HEK293T (cell line): Measurements from ENCODE around the gene C19orf47.

Source experiments
- CTCF ChIA-PET: fragments of 350-600 bp; formaldehyde crosslinking; extraction: SDS; loops from one replicate; lab custom pipeline; 2021; ENCODE audit warnings: antibody characterized with exemption, inconsistent platforms; lab: Yijun Ruan, JAX
- POLR2A ChIA-PET: fragments of 350-600 bp; formaldehyde crosslinking; extraction: SDS; loops from one replicate; lab custom pipeline; 2020; ENCODE audit warnings: antibody characterized with exemption, inconsistent platforms; lab: Yijun Ruan, JAX
- DNase-seq: peaks from one replicate; pipeline ENCODE4 v3.0.0; 2012; ENCODE audit warnings: mixed read lengths; ENCODE audit errors: extremely low spot score
- ARNT ChIP-seq: fragments of 450-650 bp; IDR thresholded peaks from 2 replicates; pipeline ENCODE4 v1.6.1; 2017; ENCODE audit warnings: mild to moderate bottlenecking
- BHLHE40 ChIP-seq: fragments of 450-650 bp; IDR thresholded peaks from 2 replicates; pipeline ENCODE4 v1.6.1; 2016; ENCODE audit warnings: mild to moderate bottlenecking, moderate library complexity, borderline replicate concordance
- CTBP1 ChIP-seq: fragments of 450-650 bp; IDR thresholded peaks from 2 replicates; pipeline ENCODE4 v1.6.1; 2016; ENCODE audit warnings: borderline replicate concordance
- ELF4 ChIP-seq: fragments of 450-650 bp; IDR thresholded peaks from 2 replicates; pipeline ENCODE4 v1.6.1; 2017; ENCODE audit warnings: antibody characterized with exemption
- FOXA1 ChIP-seq: fragments of 450-650 bp; IDR thresholded peaks from 2 replicates; pipeline ENCODE4 v1.6.1; 2016; ENCODE audit warnings: mild to moderate bottlenecking
- FOXK2 ChIP-seq: fragments of 450-650 bp; IDR thresholded peaks from 2 replicates; pipeline ENCODE4 v1.6.1; 2016; ENCODE audit warnings: mild to moderate bottlenecking
- FOXM1 ChIP-seq: fragments of 450-650 bp; IDR thresholded peaks from 2 replicates; pipeline ENCODE4 v1.6.1; 2017; ENCODE audit warnings: mild to moderate bottlenecking, borderline replicate concordance
- HDGF ChIP-seq: fragments of 450-650 bp; IDR thresholded peaks from 2 replicates; pipeline ENCODE4 v1.6.1; 2017; ENCODE audit warnings: antibody characterized with exemption, borderline replicate concordance
- L3MBTL2 ChIP-seq: fragments of 450-650 bp; conservative IDR thresholded peaks from 2 replicates; pipeline ENCODE4 v1.6.1; 2016; ENCODE audit warnings: mild to moderate bottlenecking
- LEF1 ChIP-seq: fragments of 450-650 bp; IDR thresholded peaks from 2 replicates; pipeline ENCODE4 v1.6.1; 2017; ENCODE audit warnings: mild to moderate bottlenecking, borderline replicate concordance
- NFRKB ChIP-seq: fragments of 450-650 bp; IDR thresholded peaks from 2 replicates; pipeline ENCODE4 v1.6.1; 2016; ENCODE audit warnings: mild to moderate bottlenecking, moderate library complexity
- SP1 ChIP-seq: fragments of 450-650 bp; IDR thresholded peaks from 2 replicates; pipeline ENCODE4 v1.6.1; 2017
- SUZ12 ChIP-seq: fragments of 450-650 bp; IDR thresholded peaks from 2 replicates; pipeline ENCODE4 v1.6.1; 2016; ENCODE audit warnings: mild to moderate bottlenecking
- TARDBP ChIP-seq: fragments of 450-650 bp; IDR thresholded peaks from 2 replicates; pipeline ENCODE4 v1.6.1; 2016
- ZNF384 ChIP-seq: fragments of 450-650 bp; IDR thresholded peaks from 2 replicates; pipeline ENCODE4 v1.6.1; 2016
- TF ChIP-seq, protein P1 (sequence below): fragments of 450-650 bp; IDR thresholded peaks from 2 replicates; pipeline ENCODE4 v1.6.1; 2016

Gene C19orf47

DNA sequence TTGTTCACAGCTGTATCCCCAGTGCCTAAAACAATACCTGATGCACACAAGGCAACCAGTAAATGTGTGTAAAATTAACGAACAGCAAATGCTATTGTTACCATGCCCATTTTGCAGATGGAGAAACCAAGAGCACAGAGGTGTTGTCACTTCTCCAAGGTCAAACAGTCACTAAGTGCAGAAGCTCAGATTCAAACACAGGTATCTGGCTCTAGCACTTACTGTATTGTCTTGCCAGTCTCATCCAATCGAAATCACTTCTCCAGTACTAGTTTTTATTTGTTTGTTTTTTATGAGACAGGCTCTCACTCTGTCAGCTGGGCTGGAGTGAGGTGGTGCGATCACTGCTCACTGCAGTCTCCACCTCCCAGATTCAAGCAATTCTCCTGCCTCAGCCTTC lies 14.0 kb upstream of the C19orf47 start:
- no peak for TF ChIP-seq TARDBP
- no peak for TF ChIP-seq L3MBTL2
- TF ChIP-seq ZNF384, result no peak
- TF ChIP-seq CTBP1, result no peak
- TF ChIP-seq, protein P1, sequence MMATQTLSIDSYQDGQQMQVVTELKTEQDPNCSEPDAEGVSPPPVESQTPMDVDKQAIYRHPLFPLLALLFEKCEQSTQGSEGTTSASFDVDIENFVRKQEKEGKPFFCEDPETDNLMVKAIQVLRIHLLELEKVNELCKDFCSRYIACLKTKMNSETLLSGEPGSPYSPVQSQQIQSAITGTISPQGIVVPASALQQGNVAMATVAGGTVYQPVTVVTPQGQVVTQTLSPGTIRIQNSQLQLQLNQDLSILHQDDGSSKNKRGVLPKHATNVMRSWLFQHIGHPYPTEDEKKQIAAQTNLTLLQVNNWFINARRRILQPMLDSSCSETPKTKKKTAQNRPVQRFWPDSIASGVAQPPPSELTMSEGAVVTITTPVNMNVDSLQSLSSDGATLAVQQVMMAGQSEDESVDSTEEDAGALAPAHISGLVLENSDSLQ, result no peak
- no peak for TF ChIP-seq BHLHE40
- no peak for TF ChIP-seq ELF4
- TF ChIP-seq LEF1, result no peak
- no peak for TF ChIP-seq SUZ12
- TF ChIP-seq FOXM1, result no peak
- TF ChIP-seq NFRKB, result no peak
- TF ChIP-seq FOXA1, result no peak
- no peak for TF ChIP-seq HDGF
- POLR2A ChIA-PET, result no interaction called here
- CTCF ChIA-PET, result no interaction called here
- DNase-seq, result no peak

DNA sequence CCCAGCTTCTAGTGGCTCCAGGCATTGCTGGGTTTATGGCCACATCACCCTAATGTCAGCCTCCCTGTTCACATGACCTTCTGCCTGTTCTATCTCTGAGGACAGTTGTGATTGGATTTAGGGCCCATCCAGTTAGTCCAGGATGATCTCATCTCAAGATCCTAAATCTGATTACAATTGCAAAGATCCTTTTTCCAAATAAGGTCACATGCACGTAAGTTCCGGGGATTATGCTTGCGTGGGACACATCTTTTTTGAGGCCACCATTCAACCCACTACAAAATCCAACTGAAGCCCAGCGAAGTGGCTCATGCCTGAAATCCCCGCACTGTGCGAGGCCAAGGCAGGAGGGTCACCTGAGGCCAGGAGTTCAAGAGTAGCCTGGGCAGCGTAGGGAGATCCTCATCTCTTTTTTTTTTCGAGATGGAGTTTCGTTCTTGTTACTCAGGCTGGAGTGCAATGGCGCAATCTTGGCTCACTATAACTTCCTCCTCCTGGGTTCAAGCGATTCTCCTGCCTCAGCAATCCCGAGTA lies 12.6 kb upstream of the C19orf47 start:
- POLR2A ChIA-PET, result interaction anchor here (0.6 kb wide), 1 partner anchor 12 kb away, joined by 3 read pairs; the partner anchor contains the start of genes C19orf47 and PLD3
- CTCF ChIA-PET, result interaction anchor here (0.6 to 0.7 kb wide), 2 partner anchors 22 to 51 kb away, joined by 3 read pairs; no protein-coding TSS in a partner anchor
- no peak for DNase-seq
- TF ChIP-seq NFRKB (no peak), SP1 (no peak)

DNA sequence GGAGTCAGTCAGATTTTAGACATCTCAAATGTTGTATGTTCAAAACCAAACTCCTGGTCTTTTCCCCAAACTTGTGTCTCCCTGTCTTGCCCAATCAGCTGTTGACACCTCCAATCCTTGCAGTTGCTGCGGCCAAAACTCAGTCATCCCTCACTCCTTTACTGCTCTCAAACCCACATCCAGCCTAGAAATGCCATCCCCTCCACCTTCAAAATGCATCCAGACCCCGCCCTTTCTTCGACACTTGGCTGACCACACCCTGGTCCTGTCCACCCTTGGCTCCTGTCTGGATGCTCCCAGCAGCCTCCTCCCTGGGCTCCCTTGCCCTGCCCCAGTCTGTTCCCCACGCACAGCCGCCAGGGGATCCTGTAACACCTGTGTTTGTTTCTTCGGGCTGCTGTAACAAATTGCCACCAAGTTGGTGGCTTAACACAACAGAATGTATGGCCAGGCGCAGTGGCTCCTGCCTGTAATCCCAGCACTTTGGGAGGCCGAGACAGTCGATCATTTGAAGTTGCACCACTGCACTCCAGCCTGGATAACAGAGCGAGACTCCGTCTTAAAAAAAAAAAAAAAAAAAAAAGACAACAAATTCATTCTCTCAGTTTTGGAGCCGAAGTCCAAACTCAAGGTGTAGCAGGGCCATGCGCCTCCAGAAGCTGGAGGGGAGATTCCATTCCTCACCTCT lies 12.0 kb upstream of the C19orf47 start:
- ChIA-PET POLR2A (interaction anchor here (0.6 kb wide), 1 partner anchor 12 kb away, joined by 3 read pairs; the partner anchor contains the start of genes C19orf47 and PLD3), CTCF (interaction anchor here (0.6 kb wide), 1 partner anchor 50 kb away, joined by 3 read pairs; no protein-coding TSS in a partner anchor)

DNA sequence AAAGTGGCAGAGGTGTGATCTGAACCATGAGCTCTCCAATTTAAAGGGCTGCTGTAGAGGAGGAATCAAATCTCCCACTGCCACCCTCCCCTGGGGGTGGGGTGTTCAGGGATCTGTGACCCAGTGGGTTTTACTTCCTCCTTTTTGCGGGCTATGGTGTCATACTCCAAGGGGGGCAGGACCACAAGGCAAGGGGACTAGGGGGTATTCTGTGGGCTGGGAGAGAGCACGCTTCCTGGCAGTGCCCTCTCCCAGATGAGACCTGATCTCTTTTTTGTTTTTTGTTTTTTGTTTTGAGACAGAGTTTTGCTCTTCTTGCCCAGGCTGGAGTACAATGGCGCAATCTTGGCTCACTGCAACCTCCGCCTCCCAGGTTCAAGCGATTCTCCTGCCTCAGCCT lies 10.6 kb upstream of the C19orf47 start:
- TF ChIP-seq NFRKB (no peak), FOXA1 (no peak), FOXM1 (no peak), ARNT (no peak), L3MBTL2 (no peak), SUZ12 (no peak), ELF4 (no peak), BHLHE40 (no peak), FOXK2 (no peak), SP1 (no peak)
- POLR2A ChIA-PET, result interaction anchor here (1.0 kb wide), 1 partner anchor 10 kb away, joined by 3 read pairs; the partner anchor contains the start of genes C19orf47 and PLD3
- CTCF ChIA-PET, result no interaction called here
- DNase-seq, result no peak

More for the DNA sequence above, 12.0 kb upstream of the C19orf47 start:
- TF ChIP-seq, protein P1, result no peak
- TF ChIP-seq CTBP1, result no peak
- no peak for TF ChIP-seq FOXK2
- no peak for TF ChIP-seq BHLHE40
- TF ChIP-seq SP1, result no peak
- no peak for TF ChIP-seq FOXA1
- TF ChIP-seq L3MBTL2, result no peak
- TF ChIP-seq HDGF, result no peak
- TF ChIP-seq SUZ12, result no peak
- TF ChIP-seq LEF1, result no peak
- no peak for TF ChIP-seq FOXM1
- TF ChIP-seq ELF4, result no peak
- no peak for TF ChIP-seq NFRKB
- no peak for TF ChIP-seq TARDBP
- no peak for DNase-seq

DNA sequence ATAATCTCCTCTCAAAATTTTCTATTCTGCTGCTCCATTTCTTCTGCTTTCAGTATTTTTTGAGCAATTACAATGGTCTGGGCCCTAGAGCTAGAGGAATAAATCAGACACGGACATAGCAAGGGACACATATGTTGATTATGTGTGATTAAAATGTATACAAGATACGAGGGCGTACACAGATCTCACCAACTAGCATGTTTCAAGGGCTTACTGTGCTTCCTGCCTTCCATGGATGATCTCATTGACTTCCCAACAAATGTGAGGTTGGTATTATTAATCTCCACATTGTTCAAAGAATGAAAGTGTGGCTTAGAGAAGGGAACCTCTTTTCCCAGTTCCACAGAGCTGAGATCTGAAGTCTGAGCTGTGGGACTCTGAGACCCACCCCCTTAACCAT lies 9.4 kb upstream of the C19orf47 start:
- ChIA-PET CTCF (no interaction called here), POLR2A (interaction anchor here (1.6 kb wide), 1 partner anchor 9 kb away, joined by 5 read pairs; the partner anchor contains the start of genes C19orf47 and PLD3)
- DNase-seq, result no peak
- TF ChIP-seq CTBP1 (no peak), FOXA1 (no peak), SP1 (no peak), BHLHE40 (no peak), SUZ12 (no peak), FOXK2 (no peak), ELF4 (no peak), FOXM1 (no peak), NFRKB (no peak), L3MBTL2 (no peak), TARDBP (no peak), HDGF (no peak), LEF1 (no peak), ZNF384 (no peak), ARNT (no peak)
- TF ChIP-seq, protein P1, result no peak
